CD4-positive, alpha-beta T cell treated with Interleukin-1 beta for 1 hour (primary cell): ENCODE data around the gene SLC39A5.

Experiments used
- DNase-seq, 2 donors: peaks; one replicate each; pipeline ENCODE4 v3.0.0-alpha.2; 2020 to 2022

The SLC39A5 gene

DNA sequence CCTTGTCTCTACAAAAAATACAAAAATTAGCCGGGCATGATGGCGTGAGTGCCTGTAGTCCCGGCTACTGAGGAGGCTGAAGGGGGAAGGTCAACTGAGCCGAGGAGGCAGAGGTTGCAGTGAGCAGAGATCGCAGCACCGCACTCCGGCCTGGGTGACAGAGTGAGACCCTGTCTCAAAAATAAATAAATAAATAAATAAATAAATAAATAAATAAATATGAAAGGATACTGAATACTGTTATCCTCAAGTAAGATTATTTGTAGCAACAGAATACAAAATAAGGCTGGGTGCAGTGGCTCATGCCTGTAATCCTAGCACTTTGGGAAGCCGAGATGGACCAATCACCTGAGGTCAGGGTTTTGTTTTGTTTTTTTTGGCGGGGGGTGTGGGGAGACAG lies 10.0 kb upstream of the SLC39A5 start:
- DNase-seq, result no peak

DNA sequence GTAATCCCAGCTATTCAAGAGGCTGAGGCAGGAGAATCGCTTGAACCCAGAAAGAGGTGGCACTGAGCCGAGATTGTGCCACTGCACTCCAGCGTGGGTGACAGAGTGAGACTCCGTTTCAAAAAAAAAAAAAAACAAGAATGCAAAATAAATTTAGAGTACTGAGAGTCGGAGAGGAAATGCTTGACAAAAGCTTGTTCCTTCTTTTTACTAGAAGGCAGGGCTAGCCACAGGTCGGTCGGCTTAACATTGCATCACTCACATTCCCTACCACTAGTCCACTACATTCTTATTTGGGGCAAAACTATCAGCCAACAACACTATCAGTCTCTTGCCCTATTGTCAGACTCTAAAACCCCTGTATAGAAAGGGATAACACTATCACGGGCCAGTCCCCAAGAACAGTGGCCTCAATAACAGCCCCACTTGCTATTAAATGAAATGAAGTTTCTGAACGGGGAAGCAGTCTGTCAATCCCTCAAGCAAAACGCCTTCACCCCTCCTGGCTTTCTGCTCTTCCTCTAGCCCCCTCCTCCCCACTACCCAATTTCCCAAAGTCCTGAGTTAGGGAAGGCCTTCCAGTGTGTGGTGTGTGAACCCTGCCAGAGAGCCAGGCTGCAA lies 9.1 kb upstream of the SLC39A5 start:
- DNase-seq, result peak in 1 of 2 donors; percentile 35

- DNase-seq, result no peak
Measured at GRCh38 chr12:56221232-56221756, 8.6 kb upstream of the SLC39A5 start.

DNA sequence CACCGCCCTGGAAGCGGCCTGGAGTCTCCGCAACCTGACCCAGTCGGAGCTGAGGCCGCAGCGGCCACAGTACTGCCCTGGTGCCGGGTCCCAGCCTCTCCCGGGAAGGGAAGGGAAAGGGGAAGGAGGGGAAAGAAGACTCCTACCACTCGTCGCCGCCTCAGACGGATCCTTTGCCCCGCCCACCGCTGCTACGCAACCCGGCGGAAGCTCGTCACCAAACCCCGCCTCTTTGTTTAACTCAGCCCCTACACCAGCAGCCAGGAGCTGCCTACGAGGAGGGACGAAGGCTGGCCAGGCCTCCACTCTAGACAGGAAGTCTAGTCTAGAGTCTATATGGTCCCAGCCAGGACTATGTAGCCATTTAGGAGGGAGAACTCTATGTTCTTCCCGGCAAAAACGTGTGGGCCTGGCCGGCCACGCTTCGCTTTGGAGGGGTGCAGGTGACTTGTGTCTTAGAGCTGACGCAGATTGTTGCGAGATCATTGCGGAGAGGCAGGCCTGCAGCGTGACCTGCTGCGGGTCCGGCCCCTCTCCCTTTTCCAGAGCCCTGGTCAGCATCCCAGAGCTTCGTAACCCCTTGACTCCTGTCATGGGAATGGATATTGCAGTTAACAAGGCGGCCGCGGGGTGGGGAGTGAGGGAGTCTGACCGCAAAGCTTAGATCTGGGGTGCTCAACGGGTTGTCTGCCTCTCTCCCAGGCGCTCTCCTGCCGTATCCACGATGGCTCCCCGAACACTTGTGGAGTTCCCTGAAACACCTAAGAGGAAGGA lies 7.9 kb upstream of the SLC39A5 start, which contains the start of gene RNF41:
Gene RNF41 (minus strand): TSS at position 166 of the 774 bp plus-strand sequence. CDS start 7,875 bp downstream, outside the sequence.
- DNase-seq, result peak; percentile 93 to 94

- no peak for DNase-seq
Measured at GRCh38 chr12:56222531-56222895, 7.3 kb upstream of the SLC39A5 start.

- no peak for DNase-seq
Measured at GRCh38 chr12:56223571-56224101, 6.2 kb upstream of the SLC39A5 start.

DNA sequence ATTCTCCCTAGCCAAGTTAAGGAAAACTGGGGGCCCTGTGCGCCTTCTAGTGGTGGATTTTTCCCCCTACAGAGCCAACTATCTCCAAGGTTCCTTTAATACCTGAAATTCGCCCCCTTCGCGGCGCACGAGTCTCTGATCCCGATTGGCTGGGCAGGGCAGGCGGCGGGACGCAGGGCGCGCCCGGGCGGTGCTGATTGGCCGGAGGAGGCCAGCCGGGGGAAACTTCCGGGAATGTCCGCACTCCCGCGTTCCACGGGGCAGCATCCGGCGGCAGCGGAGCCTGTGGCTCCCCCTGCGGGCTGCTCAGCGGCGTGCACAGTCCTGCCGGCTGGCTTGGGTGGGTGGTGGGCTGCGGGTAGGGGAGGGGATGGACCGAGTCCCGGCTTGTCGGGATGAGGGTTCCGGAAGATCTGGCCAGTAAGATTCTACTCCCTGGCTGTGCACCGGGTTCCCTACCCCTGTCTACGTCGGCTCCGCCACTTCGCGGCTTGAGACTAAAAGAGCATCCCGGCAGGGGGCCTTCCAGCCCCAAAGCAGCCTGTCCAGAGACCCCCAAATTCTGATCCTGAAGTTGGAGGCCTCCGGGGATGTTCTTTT lies 5.6 kb upstream of the SLC39A5 start, which contains the start of gene NABP2:
Gene NABP2 (plus strand): TSS at position 241 of the 600 bp plus-strand sequence. CDS start 515 bp downstream, outside the sequence.
- DNase-seq, result peak; percentile 92 to 94

DNA sequence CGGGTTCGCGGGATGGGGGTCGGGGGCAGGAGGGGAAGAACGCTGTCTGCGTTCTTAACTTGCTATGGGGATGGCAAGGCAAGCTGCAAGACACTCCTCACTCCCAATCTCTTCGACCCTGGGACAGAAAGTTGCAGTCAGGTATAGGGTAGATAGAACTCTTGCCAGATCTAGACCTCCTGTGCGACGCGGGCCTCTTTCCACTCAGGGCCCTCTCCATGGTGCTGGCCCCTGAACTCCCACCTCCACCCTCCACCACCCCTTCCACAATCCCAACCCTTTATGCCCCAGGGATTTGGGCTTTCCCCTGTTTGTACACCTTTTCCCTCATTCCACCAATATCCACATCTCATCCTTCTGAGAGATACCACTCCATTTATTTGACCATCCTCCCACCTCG lies 4.9 kb upstream of the SLC39A5 start:
- no peak for DNase-seq

DNA sequence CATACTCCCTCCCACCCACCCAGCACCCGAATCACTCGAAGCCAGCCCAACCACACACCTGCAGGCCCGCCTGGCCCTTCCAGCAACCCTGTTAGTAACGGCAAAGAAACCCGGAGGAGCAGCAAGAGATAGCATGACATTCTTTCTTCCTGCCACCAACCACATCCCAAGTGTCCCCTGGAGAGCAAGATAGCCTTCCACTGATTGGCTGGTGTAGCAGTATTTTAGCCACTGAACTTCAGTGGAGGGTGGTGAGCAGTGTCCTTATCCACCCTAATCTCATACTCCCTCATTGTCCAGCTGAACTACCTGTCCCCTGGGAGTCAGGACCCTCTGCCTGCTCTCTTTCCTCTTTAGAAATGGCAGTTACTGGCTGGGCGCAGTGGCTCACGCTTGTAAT lies 769 bp upstream of the SLC39A5 start:
- DNase-seq, result no peak

GRCh38 chr12:56230432-56231183 lies 757 bp downstream of the SLC39A5 start:
- DNase-seq, result no peak

- no peak for DNase-seq
Measured at GRCh38 chr12:56231184-56231582, 1.3 kb downstream of the SLC39A5 start.

- DNase-seq, result no peak
Measured at GRCh38 chr12:56234746-56235436, 5.0 kb downstream of the SLC39A5 start.

GRCh38 chr12:56236091-56236490 lies 6.2 kb downstream of the SLC39A5 start:
- no peak for DNase-seq

- DNase-seq, result no peak
Measured at GRCh38 chr12:56236985-56237384, 7.1 kb downstream of the SLC39A5 start.

- DNase-seq, result no peak
Measured at GRCh38 chr12:56237552-56237951, 7.7 kb downstream of the SLC39A5 start.

- DNase-seq, result no peak
Measured at GRCh38 chr12:56241424-56242303, 11.8 kb downstream of the SLC39A5 start.

DNA sequence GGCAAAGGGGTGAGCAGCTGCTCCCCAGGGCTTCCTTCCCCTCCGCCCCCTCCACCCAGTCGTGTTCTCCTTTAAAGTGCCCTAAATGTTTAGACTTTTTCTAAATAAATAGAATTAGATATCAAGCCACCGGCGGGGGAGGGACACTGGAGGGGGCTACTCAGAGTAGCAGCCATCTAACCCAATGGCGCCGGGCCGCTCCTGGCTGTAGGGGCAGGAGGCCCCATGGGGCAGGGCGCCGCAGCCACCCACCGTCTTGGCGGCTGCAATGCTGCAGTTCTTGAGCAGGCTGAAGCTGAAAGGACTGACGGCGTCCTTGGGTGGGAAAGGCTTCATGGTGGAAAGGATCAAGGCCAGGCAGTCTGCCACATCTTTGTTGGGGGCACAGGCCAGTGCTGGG lies 13.1 kb downstream of the SLC39A5 start:
- DNase-seq, result no peak

GRCh38 chr12:56243731-56244181 lies 13.9 kb downstream of the SLC39A5 start:
- no peak for DNase-seq

DNA sequence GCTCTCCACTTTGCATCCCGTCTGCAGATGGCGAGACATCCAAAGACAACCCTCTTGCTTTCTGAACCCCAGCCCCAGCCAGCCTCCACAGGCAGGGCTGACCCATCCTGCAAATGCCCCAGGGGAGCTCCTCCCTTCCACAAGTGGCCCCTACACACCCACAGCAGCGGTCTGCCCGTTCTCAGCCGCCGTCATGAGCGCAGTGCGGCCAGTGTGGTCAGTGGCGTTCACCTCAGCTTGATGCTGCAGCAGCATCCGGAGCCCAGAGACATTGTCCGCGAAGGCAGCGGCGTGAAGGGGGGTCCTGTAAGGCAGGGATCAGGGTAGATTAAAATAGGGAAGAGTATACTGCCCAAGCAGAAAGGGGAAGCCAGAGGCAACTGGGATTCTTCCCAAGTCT lies 14.6 kb downstream of the SLC39A5 start:
- no peak for DNase-seq

GRCh38 chr12:56247923-56248322 lies 18.1 kb downstream of the SLC39A5 start:
- DNase-seq, result no peak

GRCh38 chr12:56248711-56249110 lies 18.9 kb downstream of the SLC39A5 start:
- no peak for DNase-seq
